ENCODE results near the gene DNAH12. TPM values are rescaled to one million over a fixed set of nuclear protein-coding genes. Genes with fewer than 3 reads are reported as not detected.

The DNAH12 gene
- total RNA-seq, 3 donors from 2014 or later, result 0.15 to 0.33 (median 0.32) TPM

DNA sequence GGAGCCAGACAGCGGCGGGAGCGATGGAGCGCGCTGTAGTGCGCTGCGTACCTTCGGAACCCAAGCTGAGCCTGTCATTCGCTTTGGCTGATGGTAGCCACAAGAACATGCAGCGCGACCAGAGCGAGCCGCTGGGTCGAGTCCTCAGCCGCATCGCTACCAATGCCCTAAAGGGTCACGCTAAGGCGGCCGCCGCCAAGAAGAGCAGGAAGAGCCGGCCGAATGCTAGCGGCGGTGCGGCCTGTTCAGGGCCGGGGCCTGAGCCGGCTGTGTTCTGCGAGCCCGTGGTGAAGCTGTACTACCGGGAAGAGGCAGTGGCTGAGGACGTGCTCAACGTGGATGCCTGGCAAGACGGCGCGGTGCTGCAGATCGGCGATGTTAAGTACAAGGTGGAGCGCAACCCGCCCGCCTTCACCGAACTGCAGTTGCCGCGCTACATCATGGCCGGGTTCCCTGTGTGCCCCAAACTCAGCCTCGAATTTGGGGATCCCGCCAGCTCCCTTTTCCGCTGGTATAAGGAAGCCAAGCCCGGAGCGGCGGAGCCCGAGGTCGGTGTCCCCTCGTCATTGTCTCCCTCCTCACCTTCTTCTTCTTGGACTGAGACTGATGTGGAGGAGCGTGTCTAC is 12.4 kb upstream of the DNAH12 start:
- H3K9me3 ChIP-seq, result no peaks in the 10 kb centered on the region
- peak overlapping the region; percentile 90 to 93 for H3K27ac ChIP-seq
- intact Hi-C loops (cut with DNase I; ENCODE audit: low total_unique reads), result no loop called here
- H3K4me1 ChIP-seq, result peaks cover 0 to 15% of the 10 kb centered on the region in 2 donors
- H3K4me3 ChIP-seq, result peak overlapping the region; percentile 68 to 86 (median 74)
- no peak for DNase-seq (ENCODE audit: low spot score in 2 of 2)
- no peaks in the 10 kb centered on the region for H3K36me3 ChIP-seq
- TF ChIP-seq POLR2A (IDR thresholded peaks at IDR 0.05) (no peak), CTCF (IDR thresholded peaks at IDR 0.05) (no peak), POLR2AphosphoS5 (IDR thresholded peaks at IDR 0.05) (no peak)
- no peaks in the 10 kb centered on the region for H3K27me3 ChIP-seq

DNA sequence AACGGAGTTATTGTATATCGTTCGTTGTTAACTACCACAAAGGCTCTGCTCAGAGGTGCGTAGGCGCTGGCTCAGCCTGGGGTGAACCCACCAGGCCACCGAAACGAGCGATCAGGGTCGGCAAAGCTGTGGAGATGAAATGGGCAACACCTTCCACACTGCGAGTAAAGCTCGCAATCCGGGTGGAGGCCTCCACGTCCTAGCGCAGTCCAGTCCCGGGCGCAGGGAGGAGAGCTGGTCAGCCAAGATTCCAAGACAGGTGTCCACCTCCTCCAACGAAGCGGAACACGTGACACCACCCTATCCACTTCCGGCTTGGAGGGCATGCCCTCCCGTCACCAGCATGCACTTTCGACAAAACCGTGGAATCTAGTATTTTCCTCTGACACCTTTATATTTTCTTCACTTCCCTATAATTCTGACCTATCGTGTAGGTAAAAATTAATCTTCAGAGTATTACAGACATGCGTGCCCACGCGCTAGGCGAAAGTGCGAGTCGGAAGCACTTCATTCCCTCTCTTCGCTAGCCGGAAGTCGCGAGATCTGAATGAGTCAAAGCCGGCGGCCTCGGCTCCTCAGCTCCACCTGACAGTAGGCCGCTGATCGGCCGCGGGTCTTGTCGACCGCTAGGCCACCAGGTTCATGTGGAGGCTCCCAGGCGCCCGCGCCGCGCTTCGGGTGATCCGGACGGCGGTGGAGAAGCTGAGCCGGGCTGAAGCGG is 11.8 kb upstream of the DNAH12 start, which contains the start of gene PDE12:
PDE12 (plus strand) TSS at position 537 of the 721 bp plus-strand sequence; CDS start at position 643, 106 bp downstream.
- H3K27me3 ChIP-seq, result no peaks in the 10 kb centered on the region
- peak within 1 kb of the TSS; percentile 90 to 93 for H3K27ac ChIP-seq
- H3K9me3 ChIP-seq, result no peaks in the 10 kb centered on the region
- TF ChIP-seq POLR2AphosphoS5 (IDR thresholded peaks at IDR 0.05) (peak; percentile 82 to 95 (median 93)), CTCF (IDR thresholded peaks at IDR 0.05) (no peak), POLR2A (IDR thresholded peaks at IDR 0.05) (peak; percentile 46)
- peak; percentile 80 to 86 for DNase-seq (ENCODE audit: low spot score in 2 of 2)
- intact Hi-C loops (cut with DNase I; ENCODE audit: low total_unique reads), result no loop called here
- no peaks in the 10 kb centered on the region for H3K36me3 ChIP-seq
- peak within 1 kb of the TSS; percentile 68 to 86 (median 74) for H3K4me3 ChIP-seq
- peaks cover 0 to 15% of the 10 kb centered on the region in 2 donors for H3K4me1 ChIP-seq

GRCh38 chr3:57555306-57555705 is 11.2 kb upstream of the DNAH12 start:
- Histone ChIP-seq H3K4me3 (peak overlapping the region; percentile 68 to 86 (median 74)), H3K4me1 (peaks cover 0 to 15% of the 10 kb centered on the region in 2 donors), H3K27ac (peak overlapping the region; percentile 90 to 93), H3K36me3 (no peaks in the 10 kb centered on the region), H3K27me3 (no peaks in the 10 kb centered on the region), H3K9me3 (no peaks in the 10 kb centered on the region)
- intact Hi-C loops (cut with DNase I; ENCODE audit: low total_unique reads), result no loop called here
- DNase-seq (ENCODE audit: low spot score in 2 of 2), result no peak
- TF ChIP-seq POLR2A (IDR thresholded peaks at IDR 0.05), result no peak
- no peak for TF ChIP-seq POLR2AphosphoS5 (IDR thresholded peaks at IDR 0.05)
- no peak for TF ChIP-seq CTCF (IDR thresholded peaks at IDR 0.05)

GRCh38 chr3:57546616-57547015 is 2.5 kb upstream of the DNAH12 start:
- H3K27me3 ChIP-seq, result no peaks in the 10 kb centered on the region
- peaks cover 0 to 4% of the 10 kb centered on the region in 2 donors for H3K4me1 ChIP-seq
- H3K36me3 ChIP-seq, result no peaks in the 10 kb centered on the region
- H3K4me3 ChIP-seq, result no peak overlapping the region
- H3K9me3 ChIP-seq, result no peaks in the 10 kb centered on the region
- intact Hi-C loops (cut with DNase I; ENCODE audit: low total_unique reads), result no loop called here
- H3K27ac ChIP-seq, result peak overlapping the region; percentile 49 to 56
- DNase-seq (ENCODE audit: low spot score in 2 of 2), result no peak
- no peak for TF ChIP-seq POLR2AphosphoS5 (IDR thresholded peaks at IDR 0.05)
- TF ChIP-seq CTCF (IDR thresholded peaks at IDR 0.05), result no peak
- TF ChIP-seq POLR2A (IDR thresholded peaks at IDR 0.05), result no peak
